Uterus (tissue), 4 donors: ENCODE data around the gene TEPSIN. TPM values are rescaled to one million over a fixed set of nuclear protein-coding genes. Genes with fewer than 3 reads are reported as not detected.

Experiments
- DNase-seq, 2 donors: peaks; one replicate each; pipeline ENCODE4 v3.0.0-alpha.2; 2019 to 2020
- H3K27ac ChIP-seq, 2 donors: fragments of 200-600 bp; sonication (generic); 1 replicate in 1 of 2; 2 replicates in 1 of 2; pipeline ENCODE4 v1.5.1; 2016 to 2018
- H3K27me3 ChIP-seq, 2 donors: fragments of 200-600 bp; sonication (generic); one replicate each; pipeline ENCODE4 v1.5.1; 2018 to 2019; ENCODE audit warnings: control low read depth in 1 of 2
- H3K36me3 ChIP-seq, 2 donors: fragments of 200-600 bp; sonication (generic); one replicate each; pipeline ENCODE4 v1.5.1; 2019; ENCODE audit warnings: control low read depth in 1 of 2
- H3K4me1 ChIP-seq, 2 donors: fragments of 200-600 bp; sonication (generic); one replicate each; pipeline ENCODE4 v1.5.1; 2018 to 2019; ENCODE audit warnings: control low read depth in 1 of 2
- H3K4me3 ChIP-seq, 2 donors: fragments of 200-600 bp; sonication (generic); 1 replicate in 1 of 2; 2 replicates in 1 of 2; pipeline ENCODE4 v1.5.1; 2018 to 2019; ENCODE audit warnings: mild to moderate bottlenecking in 1 of 2
- H3K9me3 ChIP-seq, 2 donors: fragments of 200-600 bp; sonication (generic); one replicate each; pipeline ENCODE4 v1.5.1; 2019; ENCODE audit warnings: control low read depth in 1 of 2
- CTCF ChIP-seq, 4 experiments: fragments of 200-600 bp in 2 of 4; fragments of 450-650 bp in 2 of 4; sonication (generic) in 2 of 4; IDR thresholded peaks; one replicate each; pipeline ENCODE4 v1.5.1; 2016 to 2019; ENCODE audit warnings: antibody characterized with exemption in 4 of 4, mild to moderate bottlenecking in 2 of 4, moderate library complexity in 1 of 4
- POLR2A ChIP-seq, 2 donors: fragments of 450-650 bp; IDR thresholded peaks; one replicate each; pipeline ENCODE4 v1.6.1; 2016; ENCODE audit warnings: antibody characterized with exemption in 2 of 2, mild to moderate bottlenecking in 1 of 2, moderate library complexity in 1 of 2
- intact Hi-C: fragments of 100-400 bp; cut with DNase I; formaldehyde crosslinking; loops from one replicate; pipeline ENCODE4 v1.15.1; 2023; ENCODE audit warnings: low total_unique reads
- total RNA-seq, 4 donors: library from RNA; depleted of rRNA in 3 of 4; stranded (reverse); fragments of >200 nt in 3 of 4; gene quantifications; one replicate each; pipeline versions ENCODE4 v1.1.0 to v1.2.4, GENCODE V29; 2014 to 2023
- donor health status: DM: yes; HTN: yes; CAD: no.

TEPSIN gene
- total RNA-seq, 4 donors from 2014 or later: 6.4 to 31.2 (median 22.6) TPM; not detected in 1

- no peaks in the 10 kb centered on the region for H3K36me3 ChIP-seq
- H3K9me3 ChIP-seq: no peaks in the 10 kb centered on the region
- TF ChIP-seq POLR2A (IDR thresholded peaks at IDR 0.05) (no peak), CTCF (IDR thresholded peaks at IDR 0.05) (no peak)
- no peak overlapping the region for H3K27ac ChIP-seq
- no peaks in the 10 kb centered on the region for H3K4me1 ChIP-seq
- no peak for DNase-seq
- no peaks in the 10 kb centered on the region for H3K27me3 ChIP-seq
- intact Hi-C loops: no loop called here
- H3K4me3 ChIP-seq: no peak overlapping the region
These were observed 26.5 kb downstream of the TEPSIN start for GRCh38 chr17:81212365-81212764.

GRCh38 chr17:81210868-81211267 is 28.0 kb downstream of the TEPSIN start:
- H3K4me1 ChIP-seq: no peaks in the 10 kb centered on the region
- TF ChIP-seq CTCF (IDR thresholded peaks at IDR 0.05): no peak
- TF ChIP-seq POLR2A (IDR thresholded peaks at IDR 0.05): no peak
- no peaks in the 10 kb centered on the region for H3K27me3 ChIP-seq
- H3K27ac ChIP-seq: no peak overlapping the region
- DNase-seq: no peak
- H3K4me3 ChIP-seq: no peak overlapping the region
- H3K36me3 ChIP-seq: no peaks in the 10 kb centered on the region
- no peaks in the 10 kb centered on the region for H3K9me3 ChIP-seq
- intact Hi-C loops: no loop called here

- H3K27ac ChIP-seq: no peak overlapping the region
These were observed 28.4 kb downstream of the TEPSIN start for GRCh38 chr17:81210466-81210865.

GRCh38 chr17:81209141-81209540 is 29.7 kb downstream of the TEPSIN start:
- intact Hi-C loops: no loop called here
- Histone ChIP-seq H3K4me3 (no peak overlapping the region), H3K36me3 (no peaks in the 10 kb centered on the region), H3K27ac (no peak overlapping the region), H3K9me3 (no peaks in the 10 kb centered on the region), H3K27me3 (no peaks in the 10 kb centered on the region), H3K4me1 (no peaks in the 10 kb centered on the region)
- DNase-seq: no peak
- TF ChIP-seq CTCF (IDR thresholded peaks at IDR 0.05): no peak
- TF ChIP-seq POLR2A (IDR thresholded peaks at IDR 0.05): no peak

More at GRCh38 chr17:81210466-81210865, 28.4 kb downstream of the TEPSIN start:
- no peaks in the 10 kb centered on the region for H3K9me3 ChIP-seq
- DNase-seq: no peak
- no peak for TF ChIP-seq POLR2A (IDR thresholded peaks at IDR 0.05)
- no peak for TF ChIP-seq CTCF (IDR thresholded peaks at IDR 0.05)
- H3K27me3 ChIP-seq: no peaks in the 10 kb centered on the region
- no peaks in the 10 kb centered on the region for H3K36me3 ChIP-seq
- intact Hi-C loops: no loop called here
- H3K4me1 ChIP-seq: no peaks in the 10 kb centered on the region
- H3K4me3 ChIP-seq: no peak overlapping the region

GRCh38 chr17:81208651-81209050 is 30.2 kb downstream of the TEPSIN start:
- H3K27ac ChIP-seq: no peak overlapping the region
- no peaks in the 10 kb centered on the region for H3K36me3 ChIP-seq
- H3K4me3 ChIP-seq: no peak overlapping the region
- no peaks in the 10 kb centered on the region for H3K27me3 ChIP-seq
- H3K9me3 ChIP-seq: no peaks in the 10 kb centered on the region
- DNase-seq: no peak
- intact Hi-C loops: no loop called here
- TF ChIP-seq CTCF (IDR thresholded peaks at IDR 0.05) (no peak), POLR2A (IDR thresholded peaks at IDR 0.05) (no peak)
- no peaks in the 10 kb centered on the region for H3K4me1 ChIP-seq
